HTR-8/SVneo (cell line): ENCODE data around the gene PLA2G6.

ENCODE experiments used
- DNase-seq: peaks from one replicate; pipeline ENCODE4 v3.0.0; 2011; ENCODE audit warnings: low spot score, mixed read lengths; ENCODE audit not compliant: insufficient read length
- FAIRE-seq: peaks from 2 replicates; lab custom pipeline; 2011; peaks lifted over from hg19 to GRCh38; lab: Jason Lieb, UNC

Gene PLA2G6

DNA sequence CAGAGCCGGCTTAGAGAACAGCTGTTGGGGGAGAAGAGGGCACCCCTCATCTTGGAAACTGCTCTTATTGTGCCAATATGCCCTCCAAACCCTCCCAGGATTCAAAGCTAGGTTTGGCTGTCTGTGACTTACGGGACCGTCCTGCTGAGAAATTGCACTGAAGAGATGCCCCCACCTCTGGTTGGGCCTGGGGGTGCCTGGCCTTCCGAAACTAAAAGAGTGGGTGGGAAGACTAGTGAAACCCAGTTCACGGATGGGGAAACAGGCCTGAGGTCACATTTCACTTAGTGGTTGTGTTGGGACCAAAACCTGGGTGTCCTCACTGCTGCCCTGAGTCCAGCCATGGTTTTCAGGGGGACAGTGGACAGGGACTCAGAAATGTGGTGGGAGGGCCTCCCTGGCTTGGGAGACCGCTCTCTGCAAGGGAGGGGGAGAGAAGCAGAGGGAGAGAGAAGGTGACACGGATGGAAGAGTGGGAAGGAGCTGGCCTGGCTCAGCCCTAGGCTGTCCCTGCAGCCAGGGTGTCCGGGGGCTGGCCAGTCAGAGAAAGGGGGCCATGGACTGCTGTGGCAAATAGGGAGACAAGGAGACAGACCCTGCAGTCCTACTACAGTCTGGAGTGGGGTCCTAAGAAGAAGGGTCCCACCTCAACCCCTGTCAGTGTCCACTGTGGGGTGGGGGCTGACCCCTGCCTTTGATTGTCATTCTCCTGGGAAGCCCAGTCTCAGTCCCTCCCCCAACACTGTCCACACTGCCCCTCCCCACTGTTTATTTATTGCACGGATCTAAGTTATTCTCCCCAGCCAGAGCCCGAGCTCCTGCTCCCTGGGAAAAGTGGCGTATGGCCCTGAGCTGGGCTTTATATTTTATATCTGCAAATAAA lies 33.8 kb upstream of the PLA2G6 start:
- no peak for FAIRE-seq
- DNase-seq, result no peak

GRCh38 chr22:38214302-38215056 lies 32.8 kb upstream of the PLA2G6 start:
- FAIRE-seq (no peak), DNase-seq (no peak)

DNA sequence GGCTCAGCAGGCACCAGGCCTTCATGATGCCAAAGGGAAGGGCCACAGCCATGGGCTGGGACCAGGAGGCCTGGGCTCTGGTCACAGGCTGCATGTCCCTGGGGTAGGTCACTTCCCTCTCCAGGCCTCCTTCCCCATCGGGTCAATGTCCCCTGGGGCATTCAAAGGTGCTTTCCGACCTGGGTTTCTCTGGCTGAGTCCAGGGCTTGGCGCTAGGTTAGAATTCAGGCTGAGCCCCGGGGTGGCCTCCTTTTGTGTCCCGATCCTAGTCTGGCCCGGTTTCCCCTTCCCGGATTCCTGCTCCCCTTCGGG lies 32.3 kb upstream of the PLA2G6 start:
- DNase-seq, result no peak
- no peak for FAIRE-seq

DNA sequence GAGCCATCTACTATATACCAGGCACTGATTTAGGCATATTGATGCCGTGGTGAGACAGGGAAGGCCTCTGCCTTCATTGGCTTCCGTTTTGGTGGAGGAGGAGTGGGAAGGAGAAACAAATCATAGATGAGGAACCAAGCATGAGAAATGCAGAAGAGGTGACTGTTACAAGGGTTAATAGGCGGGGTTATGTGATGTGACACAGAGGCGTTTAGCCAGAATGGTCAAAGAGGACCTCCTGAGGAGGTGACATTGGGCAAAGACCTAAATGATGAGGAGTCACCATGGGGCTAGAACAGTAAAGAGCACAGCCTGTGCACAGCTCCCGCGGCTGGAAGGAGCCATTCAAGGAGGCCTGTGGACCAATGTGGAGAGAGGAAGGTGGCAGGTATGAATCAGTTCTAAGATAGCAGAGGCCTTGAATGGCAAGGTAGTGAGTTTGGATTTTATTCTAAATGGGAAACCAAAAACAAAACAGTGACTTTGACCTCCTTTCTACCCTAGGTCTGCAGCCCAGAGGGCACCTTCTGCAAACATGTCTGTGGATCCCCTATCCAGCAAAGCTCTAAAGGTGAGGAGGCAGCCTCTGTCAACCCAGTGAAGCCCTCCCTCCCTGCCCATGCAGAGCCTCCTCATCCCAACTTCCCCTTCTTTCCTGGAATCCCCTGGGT lies 31.8 kb upstream of the PLA2G6 start:
- DNase-seq, result no peak
- no peak for FAIRE-seq

DNA sequence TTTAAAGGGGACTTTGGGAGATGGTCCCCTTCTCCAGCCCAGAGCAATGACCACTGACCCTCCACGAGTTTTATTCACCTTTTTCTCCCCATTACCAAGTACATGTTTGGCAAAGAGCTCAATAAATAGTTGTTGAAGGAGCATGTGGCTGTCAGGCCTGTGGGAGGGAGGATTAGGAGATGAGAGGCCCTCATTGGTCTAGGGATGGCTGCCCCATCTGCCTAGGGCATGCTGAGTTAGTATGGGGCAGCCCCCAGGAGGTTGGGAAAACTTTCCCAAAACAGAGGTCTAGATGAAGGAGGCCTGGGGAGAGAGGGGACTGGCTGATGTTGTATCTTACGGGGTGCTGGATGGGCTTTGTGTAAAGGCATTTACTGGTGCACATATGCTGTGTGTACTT lies 30.8 kb upstream of the PLA2G6 start:
- no peak for FAIRE-seq
- no peak for DNase-seq

DNA sequence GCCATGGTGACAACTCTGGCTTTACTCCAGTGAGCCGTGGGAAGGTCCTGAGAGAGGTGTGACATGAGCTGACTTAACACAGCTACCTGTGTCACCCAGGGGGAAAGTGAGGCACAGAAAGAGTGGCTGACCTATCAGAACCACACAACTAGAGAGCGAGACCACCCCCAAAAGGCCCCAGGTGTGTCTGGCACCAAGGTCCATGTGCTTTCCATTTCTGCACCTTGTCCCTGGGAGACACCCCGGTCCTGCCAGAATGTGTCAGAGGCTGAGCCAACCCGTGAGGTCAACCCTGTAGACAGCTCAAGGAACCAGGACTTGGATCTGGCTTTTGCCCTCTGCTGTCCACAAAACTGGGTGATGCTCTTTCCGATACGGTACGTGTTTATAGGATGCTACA lies 29.9 kb upstream of the PLA2G6 start:
- FAIRE-seq (no peak), DNase-seq (no peak)

DNA sequence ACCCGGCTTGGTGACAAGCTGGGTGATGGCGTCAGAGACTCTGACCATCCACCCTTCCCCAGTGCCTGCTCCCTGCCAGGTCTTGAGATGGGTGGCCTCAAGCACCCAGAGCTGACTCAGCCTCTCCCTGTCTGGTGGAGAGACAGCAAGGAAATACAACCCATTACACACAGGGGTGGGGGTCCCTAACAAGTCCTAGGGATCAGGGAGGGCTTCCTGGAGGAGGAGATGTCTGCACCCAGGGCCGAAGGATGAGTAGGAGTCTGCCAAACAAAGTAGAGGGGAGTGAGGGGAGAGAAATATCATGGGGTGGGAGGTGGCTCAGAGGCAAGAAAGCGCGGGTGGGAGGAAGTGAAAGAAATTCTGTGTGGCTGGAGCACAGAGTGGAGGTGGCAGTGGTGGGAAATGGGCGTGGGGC lies 26.9 kb upstream of the PLA2G6 start:
- FAIRE-seq, result no peak
- no peak for DNase-seq

DNA sequence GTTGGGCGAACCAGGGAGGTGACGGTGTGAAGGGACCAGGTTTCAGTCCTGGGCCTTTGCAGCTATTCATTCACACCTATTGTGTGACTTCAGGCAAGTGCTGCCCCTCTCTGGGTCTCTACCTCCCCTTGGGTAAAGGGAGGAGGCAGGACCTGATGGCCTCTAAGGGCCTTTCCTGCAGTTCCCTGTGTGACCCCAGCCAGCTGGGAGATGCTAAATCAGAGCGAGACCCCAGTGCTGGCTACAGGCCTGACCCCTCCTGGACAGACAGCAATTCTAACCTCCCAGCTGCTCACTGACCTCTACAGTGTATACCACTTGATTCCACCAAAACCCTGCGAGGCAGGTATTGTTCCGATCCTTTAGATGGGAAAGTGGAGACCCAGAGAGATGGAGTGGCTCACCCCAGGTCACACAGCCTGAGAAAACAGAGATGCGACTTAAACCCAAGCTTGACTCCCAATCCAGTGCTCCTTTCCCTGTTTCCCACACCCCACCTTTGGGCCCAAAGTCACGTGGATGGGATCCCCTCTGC lies 26.3 kb upstream of the PLA2G6 start:
- DNase-seq, result no peak
- no peak for FAIRE-seq

DNA sequence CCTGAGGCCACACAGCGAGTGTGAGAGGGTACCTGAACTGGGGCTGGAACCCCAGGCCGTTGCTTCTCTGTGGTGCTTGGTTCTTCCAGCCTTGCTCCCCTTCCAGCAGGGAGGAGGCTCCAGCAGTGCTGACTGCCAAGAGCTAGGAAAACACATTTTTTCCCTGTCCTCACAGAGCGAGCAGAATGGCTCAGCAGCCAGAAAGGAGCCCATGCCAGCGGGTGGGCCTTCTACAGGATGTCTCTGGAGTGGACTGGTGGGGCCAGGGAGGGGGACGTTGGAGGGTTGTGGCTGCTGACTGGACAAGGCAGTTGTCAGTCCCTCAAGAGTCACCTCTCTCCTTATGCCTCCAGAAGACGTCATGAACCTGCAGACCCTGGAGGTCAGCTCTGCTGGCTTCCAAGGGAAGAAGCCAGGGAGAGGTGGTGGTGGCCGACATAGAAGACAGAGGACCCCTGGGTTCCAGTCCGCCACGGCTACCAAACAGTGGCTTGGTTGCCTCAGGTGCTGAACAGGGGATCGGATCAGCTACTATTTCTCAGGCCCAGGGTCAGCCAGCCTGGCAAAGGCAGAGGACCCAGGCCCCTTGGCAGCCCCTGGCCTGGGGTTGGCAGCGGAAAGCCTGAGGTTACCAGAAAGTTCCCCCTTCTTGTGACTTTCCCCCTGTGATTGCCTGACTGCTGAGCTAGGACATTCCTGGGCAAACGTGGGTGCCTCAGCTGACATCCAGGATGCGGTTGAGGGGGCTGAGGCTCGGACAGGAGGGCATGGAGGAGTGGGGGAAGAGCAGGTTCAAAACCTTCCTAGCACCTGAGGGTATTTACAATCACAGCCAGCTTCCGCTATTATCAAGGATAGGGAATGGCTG lies 23.9 kb upstream of the PLA2G6 start:
- FAIRE-seq, result no peak

GRCh38 chr22:38204784-38205183 lies 23.2 kb upstream of the PLA2G6 start:
- DNase-seq, result no peak
- FAIRE-seq, result no peak

More for the DNA sequence above, 23.9 kb upstream of the PLA2G6 start:
- DNase-seq, result no peak

DNA sequence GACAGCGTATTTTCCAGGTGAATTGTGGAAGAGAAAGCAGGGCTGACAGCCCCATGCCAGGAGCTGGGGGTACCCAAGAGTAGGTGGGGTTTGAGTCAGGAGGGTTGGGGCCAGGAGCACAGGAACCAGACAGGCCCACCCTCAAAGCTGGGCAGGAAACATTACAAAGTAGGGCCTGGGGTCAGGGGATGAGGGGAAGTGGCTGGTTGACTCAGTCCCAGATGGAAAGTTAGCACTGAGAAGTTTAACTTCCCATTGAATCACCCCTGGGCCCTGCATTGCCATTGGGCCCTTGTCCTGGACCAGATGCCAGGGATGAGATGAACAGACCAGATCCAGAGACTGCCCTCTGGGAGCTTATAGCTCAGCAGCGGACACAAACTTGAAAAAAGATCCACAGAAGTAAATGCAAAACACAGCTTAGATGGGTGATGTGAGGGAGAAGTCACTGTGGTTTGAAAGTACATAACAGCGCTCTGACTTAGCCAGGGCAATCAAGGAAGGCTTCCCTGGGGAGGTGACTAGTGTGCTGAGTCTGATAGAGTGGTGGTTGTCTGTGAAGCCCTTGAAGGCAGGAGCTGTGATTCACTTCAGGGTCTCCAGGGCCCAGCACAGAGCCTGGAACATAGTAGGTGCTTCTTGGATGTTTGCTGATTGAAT lies 22.4 kb upstream of the PLA2G6 start:
- FAIRE-seq (no peak), DNase-seq (no peak)

DNA sequence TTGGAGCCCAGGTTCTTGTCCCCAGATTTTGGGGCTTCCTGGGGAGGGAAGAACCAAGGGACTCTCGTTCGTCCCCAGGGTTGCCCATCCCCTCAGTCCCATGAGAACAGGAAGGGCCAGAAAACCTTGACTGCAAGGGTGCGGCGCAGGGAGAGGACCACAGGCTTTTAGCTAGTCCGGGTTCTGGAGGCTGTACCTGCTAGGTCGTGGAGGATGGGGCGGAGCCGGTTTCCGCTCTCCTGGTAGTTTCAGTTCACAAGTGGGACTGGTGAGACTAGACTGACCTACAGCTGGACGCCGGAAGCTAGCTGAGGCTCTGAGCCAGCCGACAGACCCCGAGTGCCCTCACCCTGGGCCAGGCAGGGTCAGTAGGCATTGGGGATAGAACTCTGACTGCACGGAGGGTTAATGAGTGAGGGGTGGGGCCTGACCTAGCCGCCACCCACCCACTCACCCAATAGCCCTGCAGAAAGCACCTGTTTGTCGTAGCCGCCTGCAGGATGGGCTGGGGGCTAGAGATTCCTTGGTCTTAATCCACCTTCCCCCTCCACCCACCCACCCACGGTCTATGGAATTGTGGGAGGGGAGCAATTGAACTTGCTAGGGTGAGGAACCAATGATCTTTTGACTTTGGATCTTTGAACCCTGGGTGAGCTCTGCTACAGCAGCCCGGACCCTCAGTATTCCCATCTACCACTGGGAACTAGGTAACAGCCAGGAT lies 21.6 kb upstream of the PLA2G6 start:
- FAIRE-seq (no peak), DNase-seq (no peak)

- DNase-seq (no peak), FAIRE-seq (peak; percentile 57)
Measured at GRCh38 chr22:38202437-38203089, 20.9 kb upstream of the PLA2G6 start.

DNA sequence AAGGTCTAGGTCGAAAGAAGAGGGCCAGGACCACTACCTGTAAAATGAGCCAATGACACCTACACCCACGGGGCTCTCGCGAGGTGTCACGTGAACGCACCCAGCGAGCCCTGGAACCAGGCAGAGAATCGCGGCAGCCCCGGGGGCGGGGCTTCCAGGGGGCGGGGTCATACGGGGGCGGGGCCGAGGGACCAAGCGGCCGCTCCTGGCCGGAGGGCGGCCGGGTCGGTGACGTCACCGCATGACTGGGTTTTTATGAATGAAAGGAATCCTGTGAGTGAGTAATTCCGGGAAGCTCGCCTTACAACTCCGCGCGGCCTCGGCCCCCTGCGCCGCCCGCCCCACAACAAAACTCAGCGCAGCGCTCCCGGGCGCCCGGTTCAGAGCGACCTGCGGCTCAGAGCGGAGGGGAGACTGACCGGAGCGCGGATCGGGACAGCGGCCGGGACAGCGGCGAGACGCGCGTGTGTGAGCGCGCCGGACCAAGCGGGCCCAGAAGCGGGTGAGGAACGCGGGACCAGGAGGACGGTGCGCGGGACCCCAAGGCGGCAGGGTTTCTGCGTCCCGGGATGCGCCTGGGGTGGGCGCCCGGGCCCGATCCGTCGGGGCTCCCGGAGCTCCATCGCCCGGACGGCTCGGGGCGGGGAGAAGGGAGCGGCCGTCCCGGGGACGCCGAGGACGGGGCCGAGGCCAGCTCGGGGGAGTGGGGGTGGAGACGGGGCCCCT lies 20.2 kb upstream of the PLA2G6 start, which contains the start of gene MAFF:
MAFF (plus strand) TSS at position 284 of the 726 bp plus-strand sequence. CDS start 11,860 bp downstream, outside the sequence.
- FAIRE-seq (peak; percentile 63), DNase-seq (peak; percentile 84)

DNA sequence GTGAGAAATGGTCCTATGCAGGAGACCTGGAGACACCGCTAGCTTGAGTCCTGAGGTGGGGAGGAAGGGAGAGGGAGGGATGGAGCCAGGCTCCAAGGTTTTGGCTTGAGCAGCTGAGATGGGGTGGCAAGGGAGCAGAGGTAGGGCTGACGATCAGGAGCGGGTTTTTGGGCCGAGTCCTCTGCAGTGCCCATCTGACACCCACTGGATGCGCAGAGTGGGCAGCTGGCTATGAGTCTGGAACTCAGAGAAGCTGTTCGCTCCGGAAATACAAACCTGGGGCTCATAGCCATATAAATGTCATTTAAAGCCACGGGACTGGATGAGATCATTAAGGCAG lies 19.7 kb upstream of the PLA2G6 start:
- no peak for DNase-seq
- FAIRE-seq, result no peak

- DNase-seq (no peak), FAIRE-seq (no peak)
Measured at GRCh38 chr22:38199826-38200559, 18.4 kb upstream of the PLA2G6 start.
